ENCODE measurements around the gene IMPACT.

The IMPACT gene

DNA sequence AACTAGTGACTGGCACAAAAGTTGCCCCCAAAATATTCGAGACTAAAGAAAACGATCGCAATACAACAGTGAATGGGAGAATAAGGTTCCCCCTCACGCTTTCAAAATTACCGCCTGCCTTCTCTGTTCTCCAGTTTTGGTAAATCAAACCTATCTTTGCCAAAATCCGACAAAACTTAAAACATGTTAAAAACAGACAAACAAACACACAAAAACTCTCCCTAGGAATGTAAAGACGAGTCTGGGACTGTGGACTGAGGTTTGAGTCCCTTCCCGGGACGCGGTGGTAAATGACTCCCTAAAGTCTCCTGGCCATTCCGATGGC lies 435 bp upstream of the IMPACT start:
- no peak for FAIRE-seq

DNA sequence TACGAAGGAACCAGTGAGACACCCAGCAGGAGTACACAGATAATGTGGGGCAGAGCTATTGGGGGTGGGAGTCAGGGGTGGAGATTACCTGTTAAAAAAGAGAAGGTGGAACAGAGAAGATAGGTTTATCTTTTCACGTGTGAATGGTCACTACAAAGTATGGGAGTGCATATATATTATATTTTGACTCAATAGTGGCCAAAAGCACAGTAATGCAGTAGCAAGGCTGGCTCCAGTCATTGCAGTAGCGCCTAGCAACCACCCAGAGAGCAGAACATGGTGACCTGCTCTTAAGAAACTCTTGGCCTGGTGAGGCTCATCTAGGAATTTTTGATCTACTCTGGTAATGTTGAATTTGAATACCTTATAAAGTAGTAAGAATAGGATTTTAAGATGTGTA lies 1.0 kb downstream of the IMPACT start:
- FAIRE-seq: no peak

DNA sequence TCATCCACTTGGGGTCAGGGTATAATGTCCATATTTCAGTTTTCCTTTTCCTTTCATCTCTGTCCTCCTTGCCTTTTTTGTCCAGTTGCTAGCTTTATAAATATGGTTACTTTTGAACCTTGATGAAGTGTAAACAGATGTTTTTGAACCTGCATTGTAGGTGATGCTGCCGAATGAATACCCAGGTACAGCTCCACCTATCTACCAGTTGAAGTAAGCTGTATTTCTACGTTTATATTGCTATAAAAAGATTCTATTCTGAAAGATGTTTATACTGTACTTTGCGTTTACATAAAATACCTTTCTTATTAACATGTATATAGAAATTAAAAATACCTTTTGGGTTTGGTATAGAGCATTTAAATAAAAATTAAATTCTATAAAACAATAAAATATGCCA lies 2.2 kb downstream of the IMPACT start:
- FAIRE-seq: peak; percentile 37

DNA sequence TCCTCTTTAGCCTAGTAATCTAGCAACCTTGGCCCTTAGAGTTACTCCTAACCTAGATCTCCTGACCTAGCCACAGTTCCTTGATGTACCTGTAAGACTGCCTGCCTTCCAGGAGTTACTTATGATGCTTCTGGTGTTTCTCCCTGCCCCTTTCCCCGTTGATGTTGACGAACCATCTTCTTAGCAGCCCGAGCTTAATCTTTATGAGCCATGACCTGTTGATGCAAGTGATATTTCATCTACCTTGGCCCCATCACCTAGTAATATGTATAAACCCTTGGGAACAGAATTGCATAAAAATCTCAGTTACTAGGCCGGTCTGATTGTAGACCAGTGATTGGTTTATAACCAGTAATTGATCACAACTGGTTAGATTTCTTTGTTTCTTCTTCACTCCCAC lies 2.7 kb downstream of the IMPACT start:
- FAIRE-seq: no peak

DNA sequence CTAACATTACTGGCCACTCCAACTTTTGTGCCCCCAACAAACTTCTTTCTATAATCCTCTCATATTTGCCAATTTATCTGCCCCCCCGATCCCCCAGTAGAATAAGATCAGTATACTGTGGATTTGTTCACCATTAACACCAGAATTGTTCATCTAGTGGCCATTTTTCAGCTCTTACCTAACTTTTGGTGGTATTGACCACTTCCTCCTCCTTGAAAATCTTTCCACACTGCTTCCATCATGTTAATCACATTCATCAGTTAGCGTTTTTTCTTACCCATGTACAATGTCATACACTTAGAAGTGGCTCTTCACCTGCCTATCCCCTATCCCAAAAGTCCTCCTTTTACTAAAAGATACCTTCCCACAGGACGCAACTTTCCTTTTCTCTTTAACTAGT lies 6.1 kb downstream of the IMPACT start:
- FAIRE-seq: no peak

DNA sequence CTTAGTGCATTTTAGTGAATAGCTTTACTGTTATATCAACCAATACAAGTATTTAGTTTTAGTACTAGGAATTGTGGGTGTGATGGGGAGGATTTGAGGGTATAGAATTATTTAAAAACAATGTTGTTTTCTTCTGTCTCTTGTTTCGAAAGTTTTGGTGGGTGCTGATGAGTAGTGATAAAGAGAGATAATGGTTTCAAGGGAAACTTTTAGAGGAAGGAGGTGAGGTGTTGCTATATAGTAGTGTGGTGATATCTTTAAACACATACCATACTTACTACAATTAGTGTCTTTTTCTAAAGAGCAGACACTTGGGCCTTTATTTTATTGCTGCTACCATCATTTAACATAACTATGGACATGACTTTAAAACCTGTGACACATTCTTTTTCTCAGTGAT lies 10.5 kb downstream of the IMPACT start:
- FAIRE-seq: no peak

DNA sequence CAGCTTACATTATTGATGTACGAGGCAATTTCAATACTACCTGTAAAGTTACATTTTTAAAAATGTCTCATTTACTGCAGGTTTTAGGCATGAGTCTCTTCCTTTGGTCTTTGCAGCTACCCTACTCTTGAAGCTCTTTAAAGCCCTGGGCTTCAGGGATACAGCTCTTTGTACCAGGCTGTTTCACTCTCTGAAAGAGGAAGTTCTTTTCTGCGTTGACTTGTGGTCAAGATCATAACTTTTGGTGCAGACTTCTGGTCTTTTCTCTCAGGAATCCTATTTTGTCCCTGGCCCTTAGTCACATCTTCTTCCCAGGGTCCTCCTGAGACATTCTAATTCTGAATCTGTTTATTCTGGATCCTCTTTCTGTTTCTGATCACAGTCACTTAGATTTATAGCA lies 17.4 kb downstream of the IMPACT start:
- FAIRE-seq: no peak

DNA sequence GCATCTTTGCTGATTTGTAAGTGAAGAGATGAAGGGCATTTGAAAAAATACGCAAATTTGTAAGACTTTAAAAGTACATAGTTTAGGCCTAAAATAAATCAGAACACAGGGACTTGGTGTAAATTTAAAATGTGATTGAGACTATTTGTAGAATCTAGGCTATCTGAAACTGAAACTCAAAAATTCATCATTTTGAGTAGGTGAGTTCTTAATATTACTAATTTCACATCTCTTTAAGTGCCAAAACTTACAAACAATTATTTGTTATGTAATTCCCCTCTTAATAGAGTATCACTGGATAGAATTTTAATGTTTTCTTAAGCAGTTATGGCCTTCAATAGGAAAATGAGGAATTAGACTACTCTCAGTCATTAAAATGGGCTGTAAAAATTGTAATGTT lies 20.0 kb downstream of the IMPACT start:
- no peak for FAIRE-seq

DNA sequence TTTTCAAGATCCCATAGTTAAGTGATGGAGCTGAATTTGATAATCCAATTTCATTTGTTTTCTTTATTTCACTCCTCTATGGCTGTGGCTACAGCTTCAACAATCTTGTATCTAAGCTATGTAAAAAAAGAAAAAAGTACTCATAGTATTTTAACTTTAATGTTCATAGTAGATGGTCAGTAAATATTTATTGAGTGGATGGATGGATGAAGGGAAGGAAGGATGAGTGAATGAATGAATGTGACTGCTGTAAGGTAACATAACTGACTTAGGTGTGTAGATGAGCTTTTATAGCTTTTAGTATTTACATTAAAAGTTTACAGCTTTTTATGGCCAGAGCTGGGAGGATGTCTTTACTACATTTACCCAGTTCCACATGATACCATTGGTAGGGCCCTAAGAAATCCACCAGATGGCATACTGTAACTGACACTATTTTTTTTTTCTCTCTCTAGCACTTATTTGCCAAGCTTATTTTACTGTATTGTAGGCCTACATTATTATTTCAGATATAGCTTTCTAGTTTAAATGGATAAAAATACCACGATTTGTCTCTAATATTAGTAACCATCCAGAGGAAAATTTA lies 20.6 kb downstream of the IMPACT start:
- peak; percentile 61 for FAIRE-seq

DNA sequence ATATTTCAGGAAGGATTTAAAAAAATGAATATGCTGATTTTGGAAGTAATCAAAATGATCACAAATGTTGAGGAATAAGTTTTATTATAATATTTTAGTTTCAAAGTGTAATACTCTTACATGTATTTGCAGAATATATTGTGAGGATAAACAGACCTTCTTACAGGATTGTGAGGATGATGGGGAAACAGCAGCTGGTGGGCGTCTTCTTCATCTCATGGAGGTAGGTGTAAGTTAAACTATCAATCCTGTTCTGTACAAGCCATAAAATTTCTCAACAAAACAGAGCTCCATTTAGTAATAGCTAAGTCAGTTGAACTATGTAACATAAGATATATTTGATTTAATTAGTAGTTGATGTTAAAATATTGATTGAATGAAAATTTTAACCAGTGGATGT lies 21.5 kb downstream of the IMPACT start:
- no peak for FAIRE-seq

DNA sequence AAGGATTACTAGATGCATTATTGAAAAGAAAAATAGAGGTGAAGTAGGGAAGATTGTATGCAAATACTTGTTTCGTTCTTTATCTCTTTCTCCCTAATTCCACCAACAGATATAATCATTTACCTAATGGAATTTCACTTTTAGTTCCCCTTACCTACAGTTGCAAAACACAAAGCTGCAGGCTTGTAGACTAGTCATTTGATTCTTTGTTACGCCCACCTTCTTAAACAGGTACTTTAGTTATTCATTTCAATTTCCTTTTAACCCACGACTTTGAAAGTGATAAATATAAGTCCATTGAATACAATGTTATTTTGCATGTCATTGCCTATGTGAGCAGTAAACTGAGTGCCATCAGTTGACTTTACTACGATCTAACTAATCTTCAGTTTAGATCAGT lies 30.1 kb downstream of the IMPACT start:
- no peak for FAIRE-seq

DNA sequence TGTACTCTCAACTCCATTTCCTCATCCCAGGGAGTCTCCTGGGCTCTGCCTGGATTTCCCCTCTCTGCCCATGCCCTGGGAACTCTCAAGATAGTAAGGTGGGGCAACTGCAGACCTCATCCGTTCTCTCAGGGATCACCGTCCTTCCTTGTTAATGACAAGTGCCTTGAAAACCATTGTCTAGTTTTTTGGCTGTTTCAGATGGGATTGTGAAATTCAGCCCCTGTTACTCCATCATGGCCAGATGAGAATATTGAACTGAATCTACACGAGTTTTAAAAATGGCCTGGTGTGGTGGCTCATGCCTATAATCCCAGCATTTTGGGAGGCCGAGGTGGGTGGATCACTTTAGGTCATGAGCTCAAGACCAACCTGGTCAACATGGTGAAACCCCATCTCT lies 33.3 kb downstream of the IMPACT start:
- no peak for FAIRE-seq

DNA sequence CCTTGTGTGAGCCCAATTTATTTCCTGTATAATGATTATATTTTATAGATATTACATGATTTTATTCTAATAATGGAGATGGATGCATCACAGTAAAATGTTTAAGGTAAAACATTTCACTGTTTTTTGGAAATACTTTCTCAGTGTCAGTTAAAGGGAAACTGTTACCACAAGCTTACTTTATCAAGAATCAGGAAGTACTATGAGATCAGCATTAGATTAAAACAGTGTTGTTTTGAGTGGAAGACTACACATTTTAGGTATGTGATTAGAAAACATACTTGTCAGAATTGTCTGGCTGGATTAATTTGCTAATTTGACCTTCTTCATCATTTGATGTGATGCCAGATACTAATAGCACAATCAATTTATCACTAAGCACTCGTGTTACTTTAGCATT lies 33.9 kb downstream of the IMPACT start, which contains the start of gene HRH4:
Gene HRH4, plus strand, starts transcription at position 250 of the 400 bp plus-strand sequence. Its CDS starts 92 bp downstream, at position 342.
- no peak for FAIRE-seq

DNA sequence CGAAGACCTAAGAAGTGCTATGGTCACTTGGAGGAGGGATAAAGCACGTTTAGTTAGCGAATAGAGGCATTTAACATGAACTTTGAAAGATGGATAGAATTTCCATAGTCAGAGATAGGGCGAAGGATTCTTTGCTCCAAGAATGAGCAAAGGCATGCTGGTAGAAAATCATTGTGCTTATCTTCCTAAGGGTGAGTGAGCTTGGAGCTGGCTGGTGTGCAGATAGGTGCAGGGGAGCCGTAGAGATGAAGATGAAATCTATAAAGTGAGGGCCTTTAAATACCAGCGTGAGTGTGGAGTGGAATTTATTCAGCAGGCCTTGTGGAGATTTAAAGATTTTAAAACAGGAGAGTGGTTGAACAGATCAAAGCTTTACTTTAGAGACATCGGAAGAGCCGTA lies 35.5 kb downstream of the IMPACT start:
- no peak for FAIRE-seq

DNA sequence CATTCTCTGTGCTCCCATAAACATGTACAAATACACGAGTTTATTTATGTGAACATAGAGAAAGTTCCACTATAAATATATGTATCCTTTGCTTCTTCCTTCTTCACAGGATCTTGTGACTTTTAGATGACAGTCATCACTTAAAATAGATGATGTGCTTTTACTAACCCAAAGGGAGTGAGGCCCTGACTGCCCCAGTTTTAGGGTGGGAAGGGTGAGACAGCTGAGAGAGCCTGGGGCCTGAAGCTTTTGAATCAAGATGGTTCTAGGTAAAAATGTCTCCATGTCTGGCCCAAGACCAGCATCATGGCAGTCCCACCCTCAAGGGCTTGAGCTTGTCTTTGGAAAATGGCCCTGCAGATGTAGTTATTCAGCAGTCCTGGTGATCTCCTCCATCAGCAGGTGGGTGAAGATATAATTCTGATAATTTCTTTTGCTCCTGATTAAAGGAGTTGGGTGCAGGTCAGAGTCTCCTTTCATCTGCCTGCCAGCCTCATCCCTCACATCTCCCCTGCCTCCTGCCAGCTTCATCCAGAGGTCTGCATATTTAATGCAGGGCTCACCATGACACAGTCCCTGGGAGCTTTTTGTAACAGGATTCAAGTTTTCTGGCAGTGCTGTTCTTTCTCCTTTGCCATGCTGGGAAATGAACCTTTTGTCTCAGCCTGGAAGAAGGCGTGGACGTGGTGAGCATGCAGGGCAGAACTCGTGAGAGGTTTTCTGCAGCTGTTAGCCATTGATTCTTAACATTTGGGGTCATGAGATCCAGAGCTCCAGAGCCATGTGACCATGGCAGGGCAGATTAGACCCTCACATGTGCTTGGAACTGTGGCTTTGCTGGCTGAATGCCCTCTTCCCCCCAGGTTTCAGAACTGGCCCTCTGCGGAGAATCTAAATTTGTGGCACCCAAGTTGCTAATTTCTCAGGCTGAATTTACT lies 36.6 kb downstream of the IMPACT start:
- FAIRE-seq: no peak

DNA sequence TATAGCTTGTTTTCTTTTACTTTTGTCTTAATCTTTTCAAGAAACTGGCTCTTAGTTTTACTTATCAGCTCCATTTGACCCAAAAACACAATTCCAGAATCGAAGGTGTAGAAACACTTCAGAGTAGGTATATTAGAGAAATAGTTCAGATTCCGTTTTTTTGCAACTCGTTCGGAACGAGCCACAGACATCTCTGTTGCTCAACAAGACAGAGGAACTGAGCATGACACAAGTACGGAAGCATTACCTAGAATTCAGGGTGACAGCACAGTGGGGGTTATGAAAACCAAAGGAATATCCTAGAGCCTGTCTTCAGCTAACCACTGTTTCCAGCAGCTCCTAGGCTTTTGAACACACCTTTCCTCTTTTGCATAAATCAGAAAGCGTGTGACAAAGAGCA lies 39.0 kb downstream of the IMPACT start:
- no peak for FAIRE-seq

DNA sequence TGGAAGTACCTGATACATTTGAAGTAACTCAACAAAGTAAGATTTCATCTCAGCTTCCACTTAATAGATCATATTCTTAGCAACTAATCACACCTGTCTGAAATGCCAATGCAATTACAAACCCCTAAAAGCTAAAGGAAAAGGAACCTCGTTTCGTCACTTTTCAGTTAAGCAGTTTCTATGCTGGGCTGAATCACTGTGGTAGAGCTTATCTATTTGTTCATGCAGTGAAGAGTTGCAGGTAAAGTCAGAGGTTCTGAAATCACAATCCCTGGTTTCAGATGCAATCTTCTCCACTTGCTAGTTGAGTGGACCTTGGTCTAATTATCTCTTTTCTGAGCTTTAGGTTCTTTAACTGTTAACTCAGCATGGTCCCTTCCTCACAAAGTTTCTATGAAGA lies 40.3 kb downstream of the IMPACT start:
- FAIRE-seq: no peak

DNA sequence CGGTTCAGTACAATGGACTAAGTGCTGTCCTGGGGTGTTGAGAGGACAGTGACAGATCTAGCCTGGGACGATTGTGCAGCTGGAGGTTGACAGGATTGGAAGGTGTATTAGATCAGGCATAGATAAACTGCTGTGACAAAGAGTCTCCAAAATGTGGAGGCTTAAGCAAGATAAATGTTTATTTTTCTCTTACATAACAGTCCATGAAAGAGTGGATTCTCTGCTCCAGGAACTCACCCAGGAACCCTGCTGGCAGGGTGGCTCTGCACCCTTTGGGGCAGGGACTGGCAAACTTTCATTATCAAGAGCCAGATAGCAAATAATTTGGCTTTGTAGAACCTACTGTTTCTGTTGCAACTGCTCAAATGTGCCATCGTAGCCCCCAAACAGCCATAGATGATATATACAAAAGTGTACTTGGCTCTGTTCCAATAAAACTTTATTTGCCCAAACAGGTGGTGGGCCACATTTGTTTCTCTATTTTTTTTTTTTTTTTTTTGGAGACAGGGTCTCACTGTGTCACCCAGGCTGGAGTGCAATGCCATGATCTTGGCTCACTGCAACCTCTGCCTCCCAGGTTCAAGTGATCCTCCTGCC lies 43.6 kb downstream of the IMPACT start:
- no peak for FAIRE-seq

DNA sequence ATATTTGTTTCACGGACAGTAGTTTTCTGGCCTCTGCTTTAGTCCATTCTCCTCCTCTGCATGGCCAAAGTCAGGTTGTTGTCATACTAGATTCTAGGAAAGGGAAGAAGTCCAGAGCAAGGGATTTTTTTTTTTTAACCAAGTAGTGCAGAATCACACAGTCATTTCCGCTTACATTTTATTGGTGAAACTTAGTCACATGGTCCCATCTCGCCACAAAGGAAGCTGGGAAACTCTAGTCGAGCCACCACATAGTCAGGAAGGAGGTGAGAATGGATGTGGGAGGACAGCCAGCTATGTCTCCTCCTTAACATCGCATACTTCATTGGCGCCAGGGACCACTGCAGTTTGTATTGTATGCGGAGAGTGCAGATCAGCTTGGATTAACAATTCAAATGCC lies 44.3 kb downstream of the IMPACT start:
- FAIRE-seq: no peak

DNA sequence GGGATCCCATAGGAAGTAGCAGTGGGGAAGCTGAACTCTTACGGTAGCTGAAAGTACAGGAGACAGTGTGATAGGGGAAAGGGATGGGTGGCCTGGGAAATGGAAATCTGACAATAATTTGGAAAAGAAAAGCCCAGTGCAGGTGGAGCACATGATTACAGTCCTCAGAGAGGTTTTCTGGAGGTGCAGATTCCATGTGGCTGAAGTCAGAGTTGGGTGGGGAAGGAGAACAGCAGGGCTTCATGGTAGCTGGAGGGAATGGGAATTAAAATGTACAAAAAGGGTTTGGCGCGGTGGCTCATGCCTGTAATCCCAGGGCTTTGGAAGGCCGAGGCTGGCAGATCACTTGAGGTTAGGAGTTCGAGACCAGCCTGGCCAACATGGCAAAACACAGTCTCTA lies 46.1 kb downstream of the IMPACT start:
- no peak for FAIRE-seq

DNA sequence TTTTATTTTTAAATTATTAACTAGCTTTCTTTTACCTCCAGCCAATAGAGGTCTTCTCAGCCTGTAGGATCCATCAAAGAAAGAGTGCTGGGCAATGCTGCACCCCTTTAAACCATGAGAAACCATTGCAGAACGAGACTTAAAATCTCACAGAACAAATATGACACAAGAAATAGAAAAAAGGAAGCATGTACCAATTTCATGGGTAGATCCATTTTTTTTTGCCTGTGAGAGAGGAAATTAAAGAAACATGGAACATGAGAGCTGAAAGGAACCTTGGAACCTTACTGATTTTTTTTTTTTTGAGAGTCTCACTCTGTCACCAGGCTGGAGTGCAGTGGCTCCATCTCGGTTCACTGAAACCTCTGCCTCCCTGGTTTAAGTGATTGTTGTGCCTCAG lies 47.9 kb downstream of the IMPACT start:
- no peak for FAIRE-seq

DNA sequence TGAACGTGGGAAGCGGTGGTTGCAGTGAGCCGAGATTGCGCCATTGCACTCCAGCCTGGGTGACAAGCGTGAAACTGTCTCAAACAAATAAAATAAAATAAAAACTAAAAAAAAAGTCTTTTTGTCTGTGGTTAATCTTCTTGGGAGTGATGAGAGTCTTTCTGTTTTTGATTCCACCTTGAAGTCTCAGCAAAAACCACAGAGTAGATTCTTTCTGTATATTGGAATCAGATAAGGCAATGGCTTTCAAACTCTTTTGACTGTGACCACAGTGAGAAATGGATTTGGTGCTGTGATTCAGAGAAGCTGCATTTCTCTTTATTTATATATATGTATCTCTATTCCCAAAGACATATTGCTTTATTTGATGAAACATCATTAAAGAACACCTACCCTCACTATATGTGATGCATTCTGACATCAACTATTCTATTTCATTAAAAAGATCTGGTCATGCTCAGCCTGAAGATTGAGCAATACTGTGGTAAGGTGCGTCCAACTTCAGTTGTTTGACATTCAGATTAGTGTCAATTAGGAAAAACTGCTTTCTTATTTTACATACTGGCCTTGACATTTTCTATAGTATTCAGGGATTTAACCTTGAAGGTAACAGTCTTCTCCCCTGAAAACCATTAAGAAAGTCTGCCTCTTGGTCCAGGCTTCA lies 49.6 kb downstream of the IMPACT start:
- FAIRE-seq: no peak

DNA sequence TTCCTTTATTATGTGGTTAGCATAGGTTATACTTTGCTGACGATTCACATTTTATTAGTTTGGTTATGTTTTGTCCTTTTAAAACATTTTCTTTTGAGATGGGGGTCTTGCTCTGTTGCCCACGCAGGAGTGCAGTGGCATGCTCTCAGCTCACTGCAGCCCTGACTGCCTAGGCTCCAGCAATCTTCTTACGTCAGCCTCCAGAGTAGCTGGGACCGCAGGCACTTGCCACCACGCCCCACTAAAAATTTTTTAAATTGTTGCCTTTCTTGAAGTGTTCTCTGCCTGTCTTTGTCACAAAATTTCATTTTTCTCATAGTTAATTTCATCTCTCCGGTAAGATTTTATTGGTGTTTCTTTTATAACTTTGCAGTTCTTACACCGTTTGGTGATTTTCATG lies 52.9 kb downstream of the IMPACT start:
- no peak for FAIRE-seq

DNA sequence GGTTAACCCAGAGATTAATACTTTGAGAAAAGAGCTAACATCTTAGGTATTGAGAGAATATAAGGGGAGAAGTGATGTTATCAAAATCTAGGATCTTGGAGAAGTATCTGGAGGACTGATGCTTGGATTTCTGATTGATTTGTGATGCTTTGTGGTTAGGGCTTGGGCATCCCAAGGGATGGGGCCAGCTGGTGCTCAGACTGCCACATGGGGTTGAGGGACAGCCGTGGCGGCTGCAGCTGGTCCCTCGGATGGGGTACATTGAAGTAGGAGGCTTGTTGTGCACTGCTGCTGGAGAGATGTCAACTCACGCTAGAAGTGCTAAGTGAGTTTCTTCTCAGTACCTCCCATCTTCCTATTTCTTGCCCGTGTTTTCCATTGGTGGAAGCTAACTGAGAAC lies 56.4 kb downstream of the IMPACT start:
- FAIRE-seq: no peak

Measured in A204.1 (cell line).